HG03060 (cell line): ENCODE measurements around the gene NR6A1.

Experiments
- ATAC-seq: cut with Tn5 transposase; IDR thresholded peaks from one replicate; pipeline ENCODE4 v1.9.1; 2021; ENCODE audit warnings: low read depth, moderate number of reproducible peaks; ENCODE audit not compliant: unreplicated experiment

NR6A1 gene

GRCh38 chr9:124595743-124596142, 175.4 kb downstream of the NR6A1 start:
- ATAC-seq: no peak

- ATAC-seq: no peak
Observed at GRCh38 chr9:124594673-124595072, 176.4 kb downstream of the NR6A1 start.

GRCh38 chr9:124594225-124594624, 176.9 kb downstream of the NR6A1 start:
- no peak for ATAC-seq

- no peak for ATAC-seq
Observed at GRCh38 chr9:124593651-124594058, 177.5 kb downstream of the NR6A1 start.

GRCh38 chr9:124593200-124593599, 177.9 kb downstream of the NR6A1 start:
- ATAC-seq: no peak

GRCh38 chr9:124590889-124591641, 180.0 kb downstream of the NR6A1 start:
- ATAC-seq: no peak

- ATAC-seq: no peak
Observed at GRCh38 chr9:124584631-124585030, 186.5 kb downstream of the NR6A1 start.

GRCh38 chr9:124583134-124583533, 188.0 kb downstream of the NR6A1 start:
- no peak for ATAC-seq

- no peak for ATAC-seq
Observed at GRCh38 chr9:124580186-124580585, 190.9 kb downstream of the NR6A1 start.

- ATAC-seq: no peak
Observed at GRCh38 chr9:124576751-124577150, 194.4 kb downstream of the NR6A1 start.

- ATAC-seq: no peak
Observed at GRCh38 chr9:124574534-124575375, 196.4 kb downstream of the NR6A1 start.

- no peak for ATAC-seq
Observed at GRCh38 chr9:124570942-124571666, 200.0 kb downstream of the NR6A1 start.

- no peak for ATAC-seq
Observed at GRCh38 chr9:124569942-124570341, 201.2 kb downstream of the NR6A1 start.

- ATAC-seq: no peak
Observed at GRCh38 chr9:124567362-124567761, 203.7 kb downstream of the NR6A1 start.

GRCh38 chr9:124562328-124562727, 208.8 kb downstream of the NR6A1 start:
- no peak for ATAC-seq

- ATAC-seq: no peak
Observed at GRCh38 chr9:124559871-124560270, 211.2 kb downstream of the NR6A1 start.

- no peak for ATAC-seq
Observed at GRCh38 chr9:124558777-124559470, 212.2 kb downstream of the NR6A1 start.

- ATAC-seq: no peak
Observed at GRCh38 chr9:124557895-124558294, 213.2 kb downstream of the NR6A1 start.

GRCh38 chr9:124555043-124555442, 216.1 kb downstream of the NR6A1 start:
- ATAC-seq: no peak

- ATAC-seq: no peak
Observed at GRCh38 chr9:124553738-124554137, 217.4 kb downstream of the NR6A1 start.

GRCh38 chr9:124552273-124552605, 218.9 kb downstream of the NR6A1 start:
- ATAC-seq: no peak
